IMR-90 (cell line): ENCODE results near the gene CITED2. TPM values are rescaled to one million over a fixed set of nuclear protein-coding genes. Genes with fewer than 3 reads are reported as not detected.

Experiments used
- ATAC-seq: fragments of 200-7000 bp; cut with Tn5 transposase; 2 replicates; pipeline ENCODE4 v1.9.1; 2020; ENCODE audit warnings: low read depth, mild to moderate bottlenecking, moderate library complexity
- BruUV-seq: library from RNA; stranded (reverse); fragments of 400-500 nt; replicated peaks from 2 replicates; lab custom pipeline; 2021; lab: Mats Ljungman, UMichigan
- CTCF ChIA-PET: fragments of 300-600 bp; formaldehyde crosslinking; extraction: SDS; loops from one replicate; lab custom pipeline; 2021; ENCODE audit warnings: antibody characterized with exemption; lab: Yijun Ruan, JAX
- POLR2A ChIA-PET: fragments of 300-600 bp; sonication (Branson Sonifier 250); formaldehyde crosslinking; loops from one replicate; lab custom pipeline; 2022; ENCODE audit warnings: antibody characterized with exemption; ENCODE audit not compliant: unreplicated experiment; lab: Charles Lee
- DNase-seq: peaks from one replicate; pipeline ENCODE4 v3.0.0; 2013
- H2AFZ ChIP-seq: replicated peaks from 2 replicates; pipeline ENCODE3; 2013; ENCODE audit warnings: low read length, mild to moderate bottlenecking; ENCODE audit not compliant: poor library complexity
- H2AK5ac ChIP-seq: 2 replicates; pipeline ENCODE4 v1.6.1; 2013; ENCODE audit warnings: low read depth, low read length, inconsistent platforms
- H2AK9ac ChIP-seq: replicated peaks from 2 replicates; pipeline ENCODE3; 2013; ENCODE audit warnings: mild to moderate bottlenecking, low read depth, low read length, moderate library complexity; ENCODE audit not compliant: poor library complexity
- H2BK120ac ChIP-seq: 2 replicates; pipeline ENCODE4 v1.6.1; 2013; ENCODE audit warnings: low read depth, low read length, inconsistent platforms
- H2BK15ac ChIP-seq: 3 replicates; pipeline ENCODE4 v1.6.1; 2013; ENCODE audit warnings: low read depth, low read length, inconsistent platforms
- H2BK20ac ChIP-seq: 2 replicates; pipeline ENCODE4 v1.6.1; 2013; ENCODE audit warnings: low read depth, mild to moderate bottlenecking, inconsistent platforms, low read length, moderate library complexity
- H2BK5ac ChIP-seq: 2 replicates; pipeline ENCODE4 v1.6.1; 2013; ENCODE audit warnings: mild to moderate bottlenecking, low read depth, low read length, inconsistent platforms; ENCODE audit not compliant: poor library complexity, severe bottlenecking
- H3K14ac ChIP-seq: replicated peaks from 2 replicates; pipeline ENCODE4 v1.6.1; 2013; ENCODE audit warnings: low read depth, low read length, inconsistent platforms
- H3K18ac ChIP-seq: 2 replicates; pipeline ENCODE4 v1.6.1; 2013; ENCODE audit warnings: low read depth, low read length, control low read depth
- H3K23ac ChIP-seq: 2 replicates; pipeline ENCODE4 v1.6.1; 2013; ENCODE audit warnings: low read depth, low read length, inconsistent platforms
- H3K27ac ChIP-seq: 2 replicates; pipeline ENCODE4 v1.5.1; 2013; ENCODE audit warnings: mild to moderate bottlenecking, control low read depth, low read length; ENCODE audit not compliant: insufficient read depth
- H3K27me3 ChIP-seq: 2 replicates; pipeline ENCODE4 v1.6.1; 2013; ENCODE audit warnings: low read length; ENCODE audit not compliant: control insufficient read depth, insufficient read depth
- H3K36me3 ChIP-seq: 2 replicates; pipeline ENCODE4 v1.6.1; 2013; ENCODE audit warnings: low read length, mixed read lengths; ENCODE audit not compliant: control insufficient read depth, insufficient read depth
- H3K4ac ChIP-seq: 2 replicates; pipeline ENCODE4 v1.6.1; 2013; ENCODE audit warnings: low read depth, low read length, inconsistent platforms
- H3K4me1 ChIP-seq: 2 replicates; pipeline ENCODE4 v1.6.1; 2013; ENCODE audit warnings: low read length, mixed read lengths; ENCODE audit not compliant: control insufficient read depth, insufficient read depth
- H3K4me2 ChIP-seq: 2 replicates; pipeline ENCODE4 v1.6.1; 2013; ENCODE audit warnings: low read depth, mild to moderate bottlenecking, control low read depth, low read length, moderate library complexity
- H3K4me3 ChIP-seq: 2 replicates; pipeline ENCODE4 v1.5.1; 2013; ENCODE audit warnings: low read depth, mild to moderate bottlenecking, control low read depth, low read length, moderate library complexity; ENCODE audit not compliant: insufficient read depth
- H3K56ac ChIP-seq: 2 replicates; pipeline ENCODE4 v1.6.1; 2013; ENCODE audit warnings: low read length, inconsistent platforms; ENCODE audit not compliant: insufficient read depth; ENCODE audit errors: extremely low read depth
- H3K79me1 ChIP-seq, 2 experiments: 2 replicates each; pipeline ENCODE4 v1.6.1; 2013; ENCODE audit warnings: low read length in 2 of 2, inconsistent platforms in 1 of 2, low read depth in 1 of 2
- H3K9ac ChIP-seq: 2 replicates; pipeline ENCODE4 v1.6.1; 2013; ENCODE audit warnings: low read depth, low read length, control low read depth
- H3K9me1 ChIP-seq: 2 replicates; pipeline ENCODE4 v1.6.1; 2013; ENCODE audit warnings: low read length, inconsistent platforms; ENCODE audit not compliant: insufficient read depth
- H3K9me3 ChIP-seq: 2 replicates; pipeline ENCODE4 v1.6.1; 2013; ENCODE audit warnings: low read length; ENCODE audit not compliant: control insufficient read depth, insufficient read depth
- H4K20me1 ChIP-seq: 2 replicates; pipeline ENCODE4 v1.6.1; 2013; ENCODE audit warnings: low read length, inconsistent platforms; ENCODE audit not compliant: insufficient read depth
- H4K5ac ChIP-seq: 2 replicates; pipeline ENCODE4 v1.6.1; 2013; ENCODE audit warnings: mild to moderate bottlenecking, low read depth, low read length, control low read depth
- H4K8ac ChIP-seq, 2 experiments: 2 replicates each; pipeline ENCODE4 v1.6.1; 2013; ENCODE audit warnings: low read depth in 2 of 2, low read length in 2 of 2, control low read depth in 1 of 2, inconsistent platforms in 1 of 2
- H4K91ac ChIP-seq: 2 replicates; pipeline ENCODE4 v1.6.1; 2013; ENCODE audit warnings: low read depth, low read length, inconsistent platforms; ENCODE audit not compliant: insufficient read depth
- BHLHE40 ChIP-seq: fragments of 150-350 bp; IDR thresholded peaks from 2 replicates; pipeline ENCODE4 v1.6.1; 2016; ENCODE audit warnings: mild to moderate bottlenecking, low read depth, low read length
- MAFK ChIP-seq: IDR thresholded peaks from 2 replicates; pipeline ENCODE4 v1.6.1; 2012; ENCODE audit warnings: low read depth, low read length, improper control_type of control experiment
- MAZ ChIP-seq: IDR thresholded peaks from 2 replicates; pipeline ENCODE4 v1.6.1; 2012; ENCODE audit warnings: low read depth, mild to moderate bottlenecking, low read length, improper control_type of control experiment, moderate library complexity, borderline replicate concordance
- MXI1 ChIP-seq: IDR thresholded peaks from 2 replicates; pipeline ENCODE4 v1.6.1; 2012; ENCODE audit warnings: low read depth, mild to moderate bottlenecking, low read length, moderate library complexity, borderline replicate concordance
- RFX5 ChIP-seq: IDR thresholded peaks from 2 replicates; pipeline ENCODE4 v1.8.0; 2012; ENCODE audit warnings: low read depth, mild to moderate bottlenecking, low read length, moderate library complexity
- WGBS, 2 experiments: methylation state at CpG; one replicate each; pipeline versions ENCODE4 v1.1.5 to v1.1.7; 2013; ENCODE audit warnings: missing lambda C conversion rate in 2 of 2; ENCODE audit not compliant: insufficient read length in 1 of 2; ENCODE audit errors: extremely low coverage in 2 of 2; 5-methylcytosine and 5-hydroxymethylcytosine counted together
- dilution Hi-C: fragments of 300-500 bp; cut with HindIII; formaldehyde crosslinking; loops from one replicate; pipeline ENCODE4 v1.14.3; 2018; ENCODE audit warnings: low sequenced_read_pairs; ENCODE audit not compliant: unreplicated experiment
- in situ Hi-C: fragments of 300-500 bp; cut with MboI; formaldehyde crosslinking; loops from 3 replicates; pipeline ENCODE4 v1.14.3; 2019; ENCODE audit warnings: low sequenced_read_pairs, inconsistent platforms, mixed read lengths
- intact Hi-C: fragments of 100-400 bp; cut with micrococcal nuclease; formaldehyde crosslinking; loops from 2 replicates; pipeline ENCODE4 v1.10.0; 2022
- polyA plus RNA-seq, 3 experiments: library from polyadenylated mRNA; depleted of rRNA; stranded (reverse); fragments of >200 nt; gene quantifications; 2 replicates each; pipeline ENCODE4 v1.2.3, GENCODE V29; 2012; ENCODE audit warnings: low replicate concordance in 1 of 3
- total RNA-seq: library from RNA; depleted of rRNA; stranded (reverse); fragments of >200 nt; gene quantifications from 2 replicates; pipeline ENCODE4 v1.2.3, GENCODE V29; 2012
- TF ChIP-seq, protein P1 (sequence below): conservative IDR thresholded peaks from 2 replicates; pipeline ENCODE4 v1.5.1; 2012; ENCODE audit warnings: mild to moderate bottlenecking, low read depth, low read length, improper control_type of control experiment
- TF ChIP-seq, protein P2 (sequence below): fragments of 150-350 bp; IDR thresholded peaks from 2 replicates; pipeline ENCODE4 v1.6.1; 2016; ENCODE audit warnings: low read depth, mild to moderate bottlenecking, low read length, moderate library complexity, borderline replicate concordance

The CITED2 gene
- total and polyA plus RNA-seq, 2 of the 4 experiments (the other 2 are of a cell fraction), result 163 to 483 TPM

GRCh38 chr6:139369568-139370282 is 4.7 kb downstream of the CITED2 start (continued):
- TF ChIP-seq, protein P1, sequence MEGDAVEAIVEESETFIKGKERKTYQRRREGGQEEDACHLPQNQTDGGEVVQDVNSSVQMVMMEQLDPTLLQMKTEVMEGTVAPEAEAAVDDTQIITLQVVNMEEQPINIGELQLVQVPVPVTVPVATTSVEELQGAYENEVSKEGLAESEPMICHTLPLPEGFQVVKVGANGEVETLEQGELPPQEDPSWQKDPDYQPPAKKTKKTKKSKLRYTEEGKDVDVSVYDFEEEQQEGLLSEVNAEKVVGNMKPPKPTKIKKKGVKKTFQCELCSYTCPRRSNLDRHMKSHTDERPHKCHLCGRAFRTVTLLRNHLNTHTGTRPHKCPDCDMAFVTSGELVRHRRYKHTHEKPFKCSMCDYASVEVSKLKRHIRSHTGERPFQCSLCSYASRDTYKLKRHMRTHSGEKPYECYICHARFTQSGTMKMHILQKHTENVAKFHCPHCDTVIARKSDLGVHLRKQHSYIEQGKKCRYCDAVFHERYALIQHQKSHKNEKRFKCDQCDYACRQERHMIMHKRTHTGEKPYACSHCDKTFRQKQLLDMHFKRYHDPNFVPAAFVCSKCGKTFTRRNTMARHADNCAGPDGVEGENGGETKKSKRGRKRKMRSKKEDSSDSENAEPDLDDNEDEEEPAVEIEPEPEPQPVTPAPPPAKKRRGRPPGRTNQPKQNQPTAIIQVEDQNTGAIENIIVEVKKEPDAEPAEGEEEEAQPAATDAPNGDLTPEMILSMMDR, result peak; percentile 76

DNA sequence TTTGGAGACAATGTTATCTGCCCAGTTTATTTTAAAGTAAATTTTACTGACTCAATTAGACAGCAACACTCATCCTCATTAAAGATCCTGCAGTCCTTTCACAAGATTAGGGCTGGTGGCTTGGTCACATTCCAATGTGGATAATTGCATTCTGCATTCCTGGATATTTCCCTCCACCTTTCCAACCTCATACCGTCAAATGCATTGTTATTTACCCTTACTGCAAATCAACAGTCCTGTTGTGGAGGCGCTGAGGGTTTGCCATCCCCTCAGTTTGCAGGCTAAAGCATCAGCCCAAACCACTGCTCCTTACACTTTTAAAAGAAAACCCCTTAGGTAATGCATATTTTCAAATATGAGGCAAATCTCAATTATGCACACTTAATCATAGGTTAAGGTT is 5.4 kb downstream of the CITED2 start:
- no peak overlapping the region for H3K18ac ChIP-seq
- H3K4ac ChIP-seq, result peak overlapping the region; percentile 19; the same call in 1 of the 2 replicates
- H3K4me3 ChIP-seq, result no peak overlapping the region
- H3K9me3 ChIP-seq, result no peaks in the 10 kb centered on the region
- intact Hi-C loops, result loop anchor here (1.0 to 10.0 kb wide), 5 partner anchors 514 to 1552 kb away; no protein-coding TSS in a partner anchor
- no peaks in the 10 kb centered on the region for H3K9me1 ChIP-seq
- H2AFZ ChIP-seq, result no peak overlapping the region
- H2BK20ac ChIP-seq, result 0 out of 2 replicates have a peak overlapping the region, but pooled peaks have one; percentile 17
- H3K56ac ChIP-seq, result no peak overlapping the region
- peaks cover 0 to 3% of the 10 kb centered on the region in 2 experiments; a peak in 1 of 4 replicates for H3K79me1 ChIP-seq
- CTCF ChIA-PET, result interaction anchor here (0.6 to 1.3 kb wide), 7 partner anchors 138 to 683 kb away, joined by 3 to 10 read pairs (median 3); no protein-coding TSS in a partner anchor
- no peak overlapping the region for H4K5ac ChIP-seq
- no peak overlapping the region for H3K4me2 ChIP-seq
- H3K14ac ChIP-seq, result no peak overlapping the region
- in situ Hi-C loops, result loop anchor here (5.0 to 25.0 kb wide), 3 partner anchors 552 to 1543 kb away; partner anchors contain the start of gene PERP
- no peak overlapping the region for H3K27ac ChIP-seq
- H3K9ac ChIP-seq, result no peak overlapping the region
- H2BK5ac ChIP-seq, result peak overlapping the region; percentile 22
- no peak overlapping the region for H2AK5ac ChIP-seq
- WGBS, 2 experiments, result no CpG with 5 or more reads among the region's 2 CpGs
- H3K27me3 ChIP-seq, result no peaks in the 10 kb centered on the region
- ATAC-seq, result no peak
- peaks cover 31% of the 10 kb centered on the region for H4K20me1 ChIP-seq
- peaks cover 7% of the 10 kb centered on the region for H3K4me1 ChIP-seq
- POLR2A ChIA-PET, result interaction anchor here (0.6 to 1.5 kb wide), 5 partner anchors 148 to 1170 kb away, joined by 3 to 7 read pairs (median 3); no protein-coding TSS in a partner anchor
- H2AK9ac ChIP-seq, result no peak overlapping the region
- DNase-seq, result no peak
- H3K23ac ChIP-seq, result 0 out of 2 replicates have a peak overlapping the region, but pooled peaks have one; percentile 40
- H4K8ac ChIP-seq, result peak overlapping the region in 1 of 2 experiments; percentile 6; a peak in 1 of 4 replicates
- no peak for TF ChIP-seq MXI1
- no peak for TF ChIP-seq MAZ
- TF ChIP-seq, protein P1, result no peak
- no peak for TF ChIP-seq MAFK
- no peak for TF ChIP-seq BHLHE40
- TF ChIP-seq, protein P2, sequence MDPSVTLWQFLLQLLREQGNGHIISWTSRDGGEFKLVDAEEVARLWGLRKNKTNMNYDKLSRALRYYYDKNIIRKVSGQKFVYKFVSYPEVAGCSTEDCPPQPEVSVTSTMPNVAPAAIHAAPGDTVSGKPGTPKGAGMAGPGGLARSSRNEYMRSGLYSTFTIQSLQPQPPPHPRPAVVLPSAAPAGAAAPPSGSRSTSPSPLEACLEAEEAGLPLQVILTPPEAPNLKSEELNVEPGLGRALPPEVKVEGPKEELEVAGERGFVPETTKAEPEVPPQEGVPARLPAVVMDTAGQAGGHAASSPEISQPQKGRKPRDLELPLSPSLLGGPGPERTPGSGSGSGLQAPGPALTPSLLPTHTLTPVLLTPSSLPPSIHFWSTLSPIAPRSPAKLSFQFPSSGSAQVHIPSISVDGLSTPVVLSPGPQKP, result no peak
- TF ChIP-seq RFX5, result no peak
- BruUV-seq, result no TSS peak
- H4K91ac ChIP-seq, result peak overlapping the region; percentile 71
- peak overlapping the region; percentile 45; the same call in 1 of the 2 replicates for H2BK120ac ChIP-seq
- H3K36me3 ChIP-seq, result peaks cover 17% of the 10 kb centered on the region
- no peak overlapping the region for H2BK15ac ChIP-seq
- dilution Hi-C loops, result no loop called here
